Activated CD4-positive, alpha-beta T cell treated with anti-CD3 and anti-CD28 coated beads for 36 hours (primary cell): ENCODE results near the gene DDB1. TPM values are rescaled to one million over a fixed set of nuclear protein-coding genes. Genes with fewer than 3 reads are reported as not detected.

Experiments used
- ATAC-seq: fragments of 200-7000 bp; cut with Tn5 transposase; one replicate; pipeline ENCODE4 v1.10.0; 2021; ENCODE audit warnings: mild to moderate bottlenecking, moderate library complexity
- CTCF ChIA-PET: fragments of 350-600 bp; sonication (Branson Sonifier 250); formaldehyde crosslinking; loops from one replicate; lab custom pipeline; 2021; ENCODE audit warnings: antibody characterized with exemption; lab: Charles Lee
- POLR2A ChIA-PET: fragments of 350-600 bp; sonication (Branson Sonifier 250); formaldehyde crosslinking; loops from one replicate; lab custom pipeline; 2021; ENCODE audit warnings: antibody characterized with exemption, inconsistent platforms; lab: Charles Lee
- DNase-seq: peaks from one replicate; pipeline ENCODE4 v3.0.0-alpha.2; 2020
- H3K27ac Mint-ChIP-seq: one replicate; pipeline ENCODE4 v1.8.0; 2021; ENCODE audit warnings: mixed read lengths
- H3K27me3 Mint-ChIP-seq: one replicate; pipeline ENCODE4 v1.8.0; 2021; ENCODE audit warnings: mixed read lengths
- H3K36me3 Mint-ChIP-seq: one replicate; pipeline ENCODE4 v1.8.0; 2021; ENCODE audit warnings: low read depth, mixed read lengths
- H3K4me1 Mint-ChIP-seq: one replicate; pipeline ENCODE4 v1.8.0; 2021; ENCODE audit warnings: mixed read lengths
- H3K4me3 Mint-ChIP-seq: one replicate; pipeline ENCODE4 v1.8.0; 2021; ENCODE audit warnings: mild to moderate bottlenecking, moderate library complexity, mixed read lengths
- H3K9me3 Mint-ChIP-seq: one replicate; pipeline ENCODE4 v1.8.0; 2021; ENCODE audit warnings: low read depth, mixed read lengths
- intact Hi-C, 2 experiments: fragments of 100-400 bp; cut with DNase I in 1 of 2; cut with micrococcal nuclease in 1 of 2; formaldehyde crosslinking; loops; one replicate each; pipeline versions ENCODE4 v1.14.2 to v1.15.1; 2022 to 2024; cut with DNase I, micrococcal nuclease
- total RNA-seq, 2 experiments: library from RNA; stranded (reverse); gene quantifications; one replicate each; pipeline ENCODE4 v1.2.3, GENCODE V29; 2021

DDB1 gene
- total RNA-seq, 2 experiments from 2014 or later = 258 to 268 TPM

GRCh38 chr11:61297341-61297740 lies 35.6 kb downstream of the DDB1 start:
- POLR2A ChIA-PET = no interaction called here
- H3K36me3 Mint-ChIP-seq = peaks cover 50% of the 10 kb centered on the region

GRCh38 chr11:61295596-61295926 lies 37.3 kb downstream of the DDB1 start:
- H3K4me3 Mint-ChIP-seq = peak overlapping the region; percentile 80
- no peak for DNase-seq
- H3K9me3 Mint-ChIP-seq = no peaks in the 10 kb centered on the region
- peaks cover 14% of the 10 kb centered on the region for H3K27me3 Mint-ChIP-seq
- no peak overlapping the region for H3K27ac Mint-ChIP-seq
- peaks cover 33% of the 10 kb centered on the region for H3K4me1 Mint-ChIP-seq
- no peak for ATAC-seq
- ChIA-PET CTCF (interaction anchor here (1.1 to 2.8 kb wide), 4 partner anchors 41 to 132 kb away, joined by 4 to 9 read pairs (median 4); partner anchors contain the start of gene TMEM216), POLR2A (interaction anchor here (1.8 kb wide), 1 partner anchor 9 kb away, joined by 3 read pairs; no protein-coding TSS in a partner anchor)
- intact Hi-C loops = loop anchor here in 1 of 2 experiments (10.0 kb wide), 1 partner anchor 461 kb away; no protein-coding TSS in a partner anchor
- H3K36me3 Mint-ChIP-seq = peaks cover 32% of the 10 kb centered on the region

More at GRCh38 chr11:61297341-61297740, 35.6 kb downstream of the DDB1 start:
- peaks cover 33% of the 10 kb centered on the region for H3K4me1 Mint-ChIP-seq
- DNase-seq (no peak), ATAC-seq (no peak)
- no peak overlapping the region for H3K27ac Mint-ChIP-seq
- H3K4me3 Mint-ChIP-seq = no peak overlapping the region
- no peaks in the 10 kb centered on the region for H3K9me3 Mint-ChIP-seq
- CTCF ChIA-PET = interaction anchor here (0.7 kb wide), 1 partner anchor 43 kb away, joined by 3 read pairs; no protein-coding TSS in a partner anchor
- peaks cover 12% of the 10 kb centered on the region for H3K27me3 Mint-ChIP-seq
- intact Hi-C loops = loop anchor here in 1 of 2 experiments (10.0 kb wide), 1 partner anchor 463 kb away; no protein-coding TSS in a partner anchor

- peaks cover 33% of the 10 kb centered on the region for H3K4me1 Mint-ChIP-seq
- intact Hi-C loops = loop anchor here (1.0 to 10.0 kb wide), 6 partner anchors 38 to 463 kb away; partner anchors contain the start of genes DDB1 (in 1 of the 2), TKFC (in 1 of the 2), TMEM109 (in 1 of the 2) and TMEM138 (in 1 of the 2)
- peak within 1 kb of the TSS; percentile 80 for H3K4me3 Mint-ChIP-seq
- peaks cover 28% of the 10 kb centered on the region for H3K36me3 Mint-ChIP-seq
- ChIA-PET POLR2A (interaction anchor here (0.6 to 1.8 kb wide), 4 partner anchors 10 to 98 kb away, joined by 3 to 5 read pairs (median 3); partner anchors contain the start of genes CYB561A3 and TMEM138), CTCF (interaction anchor here (0.6 to 2.8 kb wide), 14 partner anchors 15 to 839 kb away, joined by 3 to 9 read pairs (median 4); partner anchors contain the start of gene TMEM216)
- peak; percentile 90 for ATAC-seq
- H3K27me3 Mint-ChIP-seq = peaks cover 14% of the 10 kb centered on the region
- H3K27ac Mint-ChIP-seq = peak within 1 kb of the TSS; percentile 72
- no peaks in the 10 kb centered on the region for H3K9me3 Mint-ChIP-seq
- peak; percentile 89 for DNase-seq
Observed at GRCh38 chr11:61294717-61295595, 37.9 kb downstream of the DDB1 start, which contains the start of gene VWCE. Gene VWCE (minus strand): TSS chr11:61295316. CDS start chr11:61295037, 279 bp downstream.

- H3K4me3 Mint-ChIP-seq = peak overlapping the region; percentile 80
- ChIA-PET CTCF (interaction anchor here (0.6 to 2.8 kb wide), 20 partner anchors 16 to 1492 kb away, joined by 3 to 9 read pairs (median 3); partner anchors contain the start of genes CYB561A3, SCGB1A1 and TMEM216), POLR2A (interaction anchor here (0.5 to 1.7 kb wide), 3 partner anchors 68 to 108 kb away, joined by 3 to 5 read pairs (median 3); partner anchors contain the start of genes CYB561A3 and TMEM138)
- peak overlapping the region; percentile 81 for H3K27ac Mint-ChIP-seq
- H3K36me3 Mint-ChIP-seq = peaks cover 23% of the 10 kb centered on the region
- intact Hi-C loops = loop anchor here (1.0 to 10.0 kb wide), 6 partner anchors 39 to 462 kb away; partner anchors contain the start of genes DDB1 (in 1 of the 2), TKFC (in 1 of the 2), TMEM109 (in 1 of the 2) and TMEM138 (in 1 of the 2)
- no peaks in the 10 kb centered on the region for H3K9me3 Mint-ChIP-seq
- ATAC-seq = peak; percentile 42
- H3K4me1 Mint-ChIP-seq = peaks cover 28% of the 10 kb centered on the region
- DNase-seq = peak; percentile 61
- H3K27me3 Mint-ChIP-seq = peaks cover 14% of the 10 kb centered on the region
Observed at GRCh38 chr11:61293867-61294716, 38.8 kb downstream of the DDB1 start.

GRCh38 chr11:61292356-61292755 lies 40.5 kb downstream of the DDB1 start:
- no peak for ATAC-seq
- ChIA-PET CTCF (interaction anchor here (1.6 kb wide), 1 partner anchor 461 kb away, joined by 6 read pairs; no protein-coding TSS in a partner anchor), POLR2A (no interaction called here)
- no peak for DNase-seq
- peaks cover 14% of the 10 kb centered on the region for H3K27me3 Mint-ChIP-seq
- H3K4me1 Mint-ChIP-seq = peaks cover 13% of the 10 kb centered on the region
- H3K36me3 Mint-ChIP-seq = peaks cover 9% of the 10 kb centered on the region
- no peaks in the 10 kb centered on the region for H3K9me3 Mint-ChIP-seq
- peak overlapping the region; percentile 23 for H3K4me3 Mint-ChIP-seq
- no peak overlapping the region for H3K27ac Mint-ChIP-seq
- intact Hi-C loops = loop anchor here (5.0 to 10.0 kb wide), 3 partner anchors 380 to 460 kb away; partner anchors contain the start of gene TMEM109 (in 1 of the 2)

- ATAC-seq (no peak), DNase-seq (peak; percentile 37)
- CTCF ChIA-PET = interaction anchor here (0.5 kb wide), 1 partner anchor 158 kb away, joined by 3 read pairs; no protein-coding TSS in a partner anchor
- peaks cover 10% of the 10 kb centered on the region for H3K4me1 Mint-ChIP-seq
- POLR2A ChIA-PET = no interaction called here
- no peak overlapping the region for H3K27ac Mint-ChIP-seq
- intact Hi-C loops = loop anchor here (5.0 to 10.0 kb wide), 3 partner anchors 379 to 459 kb away; partner anchors contain the start of gene TMEM109 (in 1 of the 2)
- no peaks in the 10 kb centered on the region for H3K9me3 Mint-ChIP-seq
- peaks cover 14% of the 10 kb centered on the region for H3K27me3 Mint-ChIP-seq
- peaks cover 4% of the 10 kb centered on the region for H3K36me3 Mint-ChIP-seq
- H3K4me3 Mint-ChIP-seq = no peak overlapping the region
Observed at GRCh38 chr11:61290905-61291690, 41.8 kb downstream of the DDB1 start.

- Mint-ChIP-seq H3K27me3 (peaks cover 4% of the 10 kb centered on the region), H3K36me3 (peaks cover 15% of the 10 kb centered on the region), H3K4me1 (no peaks in the 10 kb centered on the region), H3K27ac (no peak overlapping the region), H3K4me3 (no peak overlapping the region), H3K9me3 (no peaks in the 10 kb centered on the region)
- ChIA-PET POLR2A (interaction anchor here (0.7 kb wide), 2 partner anchors 142 to 1402 kb away, joined by 3 read pairs; partner anchors contain the start of gene LRRN4CL), CTCF (no interaction called here)
- DNase-seq (no peak), ATAC-seq (no peak)
- intact Hi-C loops = no loop called here
Observed at GRCh38 chr11:61287338-61287977, 45.4 kb downstream of the DDB1 start.

- DNase-seq (no peak), ATAC-seq (no peak)
- peaks cover 19% of the 10 kb centered on the region for H3K36me3 Mint-ChIP-seq
- no peaks in the 10 kb centered on the region for H3K27me3 Mint-ChIP-seq
- CTCF ChIA-PET = interaction anchor here (0.9 kb wide), 1 partner anchor 29 kb away, joined by 3 read pairs; no protein-coding TSS in a partner anchor
- no peak overlapping the region for H3K27ac Mint-ChIP-seq
- H3K4me3 Mint-ChIP-seq = no peak overlapping the region
- intact Hi-C loops = no loop called here
- POLR2A ChIA-PET = no interaction called here
- H3K4me1 Mint-ChIP-seq = no peaks in the 10 kb centered on the region
- no peaks in the 10 kb centered on the region for H3K9me3 Mint-ChIP-seq
Observed at GRCh38 chr11:61283613-61284012, 49.3 kb downstream of the DDB1 start.

- DNase-seq (peak; percentile 65), ATAC-seq (peak; percentile 71)
- no peak overlapping the region for H3K4me3 Mint-ChIP-seq
- H3K27ac Mint-ChIP-seq = no peak overlapping the region
- CTCF ChIA-PET = interaction anchor here (0.6 to 1.4 kb wide), 4 partner anchors 104 to 439 kb away, joined by 3 to 4 read pairs (median 3); no protein-coding TSS in a partner anchor
- POLR2A ChIA-PET = no interaction called here
- H3K9me3 Mint-ChIP-seq = no peaks in the 10 kb centered on the region
- intact Hi-C loops = no loop called here
- peaks cover 19% of the 10 kb centered on the region for H3K36me3 Mint-ChIP-seq
- H3K27me3 Mint-ChIP-seq = no peaks in the 10 kb centered on the region
- H3K4me1 Mint-ChIP-seq = no peaks in the 10 kb centered on the region
Observed at GRCh38 chr11:61281581-61282250, 51.2 kb downstream of the DDB1 start.
